Lower lobe of right lung (tissue), 2 donors: ENCODE measurements around the gene HK1. TPM values are rescaled to one million over a fixed set of nuclear protein-coding genes. Genes with fewer than 3 reads are reported as not detected.
A peak's percentile ranks its signal among the peaks of the same experiment; 100 is the strongest.

ENCODE experiments used
- ATAC-seq, 2 donors: fragments of 200-7000 bp; cut with Tn5 transposase; one replicate each; pipeline ENCODE4 v1.9.1; 2020 to 2022; ENCODE audit warnings: mild to moderate bottlenecking in 2 of 2, moderate library complexity in 2 of 2
- DNase-seq: peaks from one replicate; pipeline ENCODE4 v3.0.0-alpha.2; 2020
- H3K27ac ChIP-seq: fragments of 200-600 bp; one replicate; pipeline ENCODE4 v1.8.0; 2022
- H3K27me3 ChIP-seq: fragments of 200-600 bp; one replicate; pipeline ENCODE4 v1.8.0; 2022; ENCODE audit warnings: low read depth
- H3K36me3 ChIP-seq: fragments of 200-600 bp; one replicate; pipeline ENCODE4 v1.8.0; 2022; ENCODE audit warnings: mild to moderate bottlenecking
- H3K4me1 ChIP-seq: fragments of 200-600 bp; one replicate; pipeline ENCODE4 v1.8.0; 2022
- H3K4me3 ChIP-seq: fragments of 200-600 bp; one replicate; pipeline ENCODE4 v1.8.0; 2022; ENCODE audit warnings: mild to moderate bottlenecking
- H3K9me3 ChIP-seq: fragments of 200-600 bp; one replicate; pipeline ENCODE4 v1.8.0; 2022
- CTCF ChIP-seq: fragments of 200-600 bp; IDR thresholded peaks from one replicate; pipeline ENCODE4 v1.8.0; 2022; ENCODE audit warnings: antibody characterized with exemption, mild to moderate bottlenecking
- intact Hi-C: fragments of 100-400 bp; cut with DNase I; formaldehyde crosslinking; loops from one replicate; pipeline ENCODE4 v1.11.0; 2022
- total RNA-seq: library from RNA; stranded (reverse); fragmentation: NEBNext Ultra II Directional; extraction: Animal tissue kit (Norgen Biotek cat#: 25700); gene quantifications from one replicate; pipeline ENCODE4 v1.2.1, GENCODE V29; 2021
- donor health status: DM: no; HTN: yes; CAD: no; lungs with severe emphysema.

Gene HK1
- total RNA-seq, 1 donor from 2014 or later, result 85.1 TPM

DNA sequence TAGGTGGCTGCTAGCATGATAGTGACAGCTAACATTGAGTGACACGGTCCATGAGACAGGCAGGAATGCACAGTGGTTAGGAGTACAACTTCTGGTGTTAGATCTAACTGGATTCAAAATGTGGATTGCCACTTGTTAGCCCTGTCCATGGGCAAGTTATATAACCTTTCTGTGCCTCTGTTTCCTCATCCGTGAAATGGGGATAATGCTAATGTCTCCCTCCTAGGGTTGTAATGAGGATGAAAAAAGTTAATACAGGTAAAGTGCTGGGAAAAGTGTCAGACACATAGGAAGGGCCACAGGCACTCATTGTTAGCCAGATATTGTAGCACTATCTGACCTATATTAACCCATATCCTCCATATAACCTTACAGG lies 96.6 kb downstream of the HK1 start:
- no peak overlapping the region for H3K27ac ChIP-seq
- ATAC-seq, result no peak
- no peak for DNase-seq

GRCh38 chr10:69375307-69376151 lies 97.2 kb downstream of the HK1 start:
- ATAC-seq, result peak; percentile 60 to 76
- DNase-seq, result no peak
- H3K27ac ChIP-seq, result no peak overlapping the region
- H3K4me3 ChIP-seq, result no peak overlapping the region
- intact Hi-C loops, result no loop called here
- H3K27me3 ChIP-seq, result no peaks in the 10 kb centered on the region
- H3K9me3 ChIP-seq, result no peaks in the 10 kb centered on the region
- TF ChIP-seq CTCF, result no peak
- peaks cover 40% of the 10 kb centered on the region for H3K4me1 ChIP-seq
- peaks cover 84% of the 10 kb centered on the region for H3K36me3 ChIP-seq

More for the DNA sequence above, 96.6 kb downstream of the HK1 start:
- intact Hi-C loops, result no loop called here
- peaks cover 40% of the 10 kb centered on the region for H3K4me1 ChIP-seq
- no peaks in the 10 kb centered on the region for H3K27me3 ChIP-seq
- H3K4me3 ChIP-seq, result no peak overlapping the region
- no peak for TF ChIP-seq CTCF
- no peaks in the 10 kb centered on the region for H3K9me3 ChIP-seq
- H3K36me3 ChIP-seq, result peaks cover 84% of the 10 kb centered on the region

GRCh38 chr10:69376662-69377061 lies 98.4 kb downstream of the HK1 start:
- DNase-seq (no peak), ATAC-seq (no peak)
- peaks cover 84% of the 10 kb centered on the region for H3K36me3 ChIP-seq
- no peaks in the 10 kb centered on the region for H3K27me3 ChIP-seq
- intact Hi-C loops, result no loop called here
- no peaks in the 10 kb centered on the region for H3K9me3 ChIP-seq
- H3K27ac ChIP-seq, result peak overlapping the region; percentile 56
- peaks cover 40% of the 10 kb centered on the region for H3K4me1 ChIP-seq
- no peak overlapping the region for H3K4me3 ChIP-seq
- no peak for TF ChIP-seq CTCF

DNA sequence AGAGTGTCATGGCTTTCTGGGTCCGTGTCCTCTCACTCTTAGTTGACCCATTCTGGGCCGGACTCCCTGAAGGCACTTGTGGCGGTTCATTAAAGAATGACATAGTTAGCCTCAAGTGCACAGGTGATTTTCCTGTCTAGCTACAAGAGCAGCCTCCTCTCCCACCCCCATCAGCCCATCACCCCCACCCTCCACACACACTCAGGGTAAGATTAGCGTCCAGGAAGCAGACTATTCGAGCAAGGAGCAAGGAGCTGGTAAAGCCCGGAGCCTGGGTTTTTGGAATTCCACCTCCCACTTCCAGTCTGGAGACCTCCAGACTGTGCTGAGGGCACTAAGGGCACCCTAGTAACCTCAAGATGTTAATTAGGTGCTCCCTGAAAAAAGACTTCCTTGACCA lies 98.9 kb downstream of the HK1 start:
- Histone ChIP-seq H3K4me3 (no peak overlapping the region), H3K9me3 (no peaks in the 10 kb centered on the region), H3K4me1 (peaks cover 40% of the 10 kb centered on the region), H3K36me3 (peaks cover 85% of the 10 kb centered on the region), H3K27ac (peak overlapping the region; percentile 56), H3K27me3 (no peaks in the 10 kb centered on the region)
- no peak for ATAC-seq
- intact Hi-C loops, result no loop called here
- DNase-seq, result no peak
- TF ChIP-seq CTCF, result no peak

- Histone ChIP-seq H3K27me3 (no peaks in the 10 kb centered on the region), H3K27ac (peak overlapping the region; percentile 56), H3K9me3 (no peaks in the 10 kb centered on the region), H3K4me3 (no peak overlapping the region), H3K4me1 (peaks cover 40% of the 10 kb centered on the region), H3K36me3 (peaks cover 88% of the 10 kb centered on the region)
- intact Hi-C loops, result no loop called here
- TF ChIP-seq CTCF, result no peak
- peak; percentile 24 to 33 for ATAC-seq
- no peak for DNase-seq
These were observed 99.6 kb downstream of the HK1 start for GRCh38 chr10:69377933-69378332.
